ENCODE data around the gene PDZK1.

Gene PDZK1

GRCh38 chr1:145747398-145748247 is 40.5 kb upstream of the PDZK1 start:
- Histone ChIP-seq H3K9me2 (ENCODE audit: low read depth, low read length) (no peaks in the 10 kb centered on the region), H2AFZ (ENCODE audit: low read length) (no peak overlapping the region), H3K4me2 (ENCODE audit: low read length) (peak overlapping the region; percentile 20; the same call in 1 of the 2 replicates), H3K36me3 (ENCODE audit: insufficient read depth, low read length) (peaks cover 80% of the 10 kb centered on the region), H3K9me3 (ENCODE audit: low read length) (no peaks in the 10 kb centered on the region), H3K79me2 (ENCODE audit: insufficient read depth, low read length) (no peaks in the 10 kb centered on the region), H3K4me1 (ENCODE audit: insufficient read depth, low read length, severe bottlenecking) (peaks cover 9% of the 10 kb centered on the region), H3K4me3 (ENCODE audit: low read depth, low read length, poor library complexity, severe bottlenecking) (no peak overlapping the region), H3K27ac (ENCODE audit: low read depth, low read length, poor library complexity, severe bottlenecking) (peak overlapping the region; percentile 40), H3F3A (ENCODE audit: insufficient read depth, low read length) (no peaks in the 10 kb centered on the region), H3K27me3 (ENCODE audit: insufficient read depth, low read length) (no peaks in the 10 kb centered on the region), H3K9ac (ENCODE audit: low read length) (no peak overlapping the region), H4K20me1 (ENCODE audit: insufficient read depth, low read length) (no peaks in the 10 kb centered on the region)
- TF ChIP-seq, protein P1, sequence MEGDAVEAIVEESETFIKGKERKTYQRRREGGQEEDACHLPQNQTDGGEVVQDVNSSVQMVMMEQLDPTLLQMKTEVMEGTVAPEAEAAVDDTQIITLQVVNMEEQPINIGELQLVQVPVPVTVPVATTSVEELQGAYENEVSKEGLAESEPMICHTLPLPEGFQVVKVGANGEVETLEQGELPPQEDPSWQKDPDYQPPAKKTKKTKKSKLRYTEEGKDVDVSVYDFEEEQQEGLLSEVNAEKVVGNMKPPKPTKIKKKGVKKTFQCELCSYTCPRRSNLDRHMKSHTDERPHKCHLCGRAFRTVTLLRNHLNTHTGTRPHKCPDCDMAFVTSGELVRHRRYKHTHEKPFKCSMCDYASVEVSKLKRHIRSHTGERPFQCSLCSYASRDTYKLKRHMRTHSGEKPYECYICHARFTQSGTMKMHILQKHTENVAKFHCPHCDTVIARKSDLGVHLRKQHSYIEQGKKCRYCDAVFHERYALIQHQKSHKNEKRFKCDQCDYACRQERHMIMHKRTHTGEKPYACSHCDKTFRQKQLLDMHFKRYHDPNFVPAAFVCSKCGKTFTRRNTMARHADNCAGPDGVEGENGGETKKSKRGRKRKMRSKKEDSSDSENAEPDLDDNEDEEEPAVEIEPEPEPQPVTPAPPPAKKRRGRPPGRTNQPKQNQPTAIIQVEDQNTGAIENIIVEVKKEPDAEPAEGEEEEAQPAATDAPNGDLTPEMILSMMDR (IDR thresholded peaks at IDR 0.05; ENCODE audit: low read length), result no peak
- no peak for TF ChIP-seq EZH2 (IDR thresholded peaks at IDR 0.05; ENCODE audit: borderline replicate concordance, low read length)

GRCh38 chr1:145740269-145740668 is 33.1 kb upstream of the PDZK1 start:
- Histone ChIP-seq H2AFZ (ENCODE audit: low read length) (no peak overlapping the region), H3K27me3 (ENCODE audit: insufficient read depth, low read length) (no peaks in the 10 kb centered on the region), H3K4me1 (ENCODE audit: insufficient read depth, low read length, severe bottlenecking) (no peaks in the 10 kb centered on the region), H3K9me2 (ENCODE audit: low read depth, low read length) (no peaks in the 10 kb centered on the region), H3K79me2 (ENCODE audit: insufficient read depth, low read length) (no peaks in the 10 kb centered on the region), H3K36me3 (ENCODE audit: insufficient read depth, low read length) (peaks cover 22% of the 10 kb centered on the region), H3K27ac (ENCODE audit: low read depth, low read length, poor library complexity, severe bottlenecking) (no peak overlapping the region), H4K20me1 (ENCODE audit: insufficient read depth, low read length) (no peaks in the 10 kb centered on the region), H3K9me3 (ENCODE audit: low read length) (no peaks in the 10 kb centered on the region), H3K9ac (ENCODE audit: low read length) (no peak overlapping the region), H3K4me3 (ENCODE audit: low read depth, low read length, poor library complexity, severe bottlenecking) (no peak overlapping the region), H3K4me2 (ENCODE audit: low read length) (no peak overlapping the region), H3F3A (ENCODE audit: insufficient read depth, low read length) (no peaks in the 10 kb centered on the region)
- TF ChIP-seq EZH2 (IDR thresholded peaks at IDR 0.05; ENCODE audit: borderline replicate concordance, low read length), result no peak
- TF ChIP-seq, protein P1 (IDR thresholded peaks at IDR 0.05; ENCODE audit: low read length), result no peak

DNA sequence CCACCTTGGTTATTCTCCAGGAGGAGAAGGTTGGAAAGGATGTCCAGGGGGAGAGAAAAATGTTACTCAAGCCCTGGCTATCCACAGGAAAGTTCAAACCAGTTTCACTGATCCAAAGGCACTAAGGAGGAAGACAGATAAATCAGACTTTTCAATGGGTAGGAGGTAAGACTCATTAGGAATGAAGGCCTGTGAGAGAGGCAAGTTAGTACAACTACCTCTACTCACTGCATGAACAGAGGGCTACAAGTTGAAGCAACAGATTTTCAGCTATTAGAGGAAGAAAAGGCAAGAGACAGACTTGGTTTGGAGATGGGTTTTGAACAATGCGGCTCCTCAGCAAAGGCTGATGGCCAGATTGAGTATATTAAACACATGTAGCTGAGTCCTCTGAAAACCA is 29.0 kb upstream of the PDZK1 start:
- Histone ChIP-seq H2AFZ (ENCODE audit: low read length) (no peak overlapping the region), H4K20me1 (ENCODE audit: insufficient read depth, low read length) (no peaks in the 10 kb centered on the region), H3K27ac (ENCODE audit: low read depth, low read length, poor library complexity, severe bottlenecking) (no peak overlapping the region), H3K36me3 (ENCODE audit: insufficient read depth, low read length) (no peaks in the 10 kb centered on the region), H3K79me2 (ENCODE audit: insufficient read depth, low read length) (no peaks in the 10 kb centered on the region), H3F3A (ENCODE audit: insufficient read depth, low read length) (no peaks in the 10 kb centered on the region), H3K4me3 (ENCODE audit: low read depth, low read length, poor library complexity, severe bottlenecking) (no peak overlapping the region), H3K9ac (ENCODE audit: low read length) (no peak overlapping the region), H3K9me2 (ENCODE audit: low read depth, low read length) (no peaks in the 10 kb centered on the region), H3K9me3 (ENCODE audit: low read length) (no peaks in the 10 kb centered on the region), H3K4me1 (ENCODE audit: insufficient read depth, low read length, severe bottlenecking) (no peaks in the 10 kb centered on the region), H3K27me3 (ENCODE audit: insufficient read depth, low read length) (no peaks in the 10 kb centered on the region), H3K4me2 (ENCODE audit: low read length) (no peak overlapping the region)
- TF ChIP-seq EZH2 (IDR thresholded peaks at IDR 0.05; ENCODE audit: borderline replicate concordance, low read length), result no peak

Data from OCI-LY1 (cell line).